Gastrocnemius medialis (tissue), 4 donors: ENCODE data around the gene THSD4. TPM values are rescaled to one million over a fixed set of nuclear protein-coding genes. Genes with fewer than 3 reads are reported as not detected.
A peak's percentile ranks its signal among the peaks of the same experiment; 100 is the strongest.

Experiments
- ATAC-seq, 2 donors: fragments of 150-250 bp; one replicate each; pipeline ENCODE4 v1.9.1; 2016
- DNase-seq, 2 donors: peaks; one replicate each; pipeline ENCODE4 v3.0.0-alpha.2; 2019
- H3K27ac ChIP-seq, 4 donors: fragments of 200-600 bp; sonication (generic); 1 replicate in 1 of 4; 2 replicates in 3 of 4; pipeline ENCODE4 v1.5.1; 2016 to 2018; ENCODE audit warnings: mild to moderate bottlenecking in 2 of 4, moderate library complexity in 1 of 4
- H3K27me3 ChIP-seq, 3 donors: fragments of 200-600 bp; sonication (generic) in 2 of 3; 1 replicate in 1 of 3; 2 replicates in 2 of 3; pipeline versions ENCODE4 v1.5.1 to v1.6.0; 2016 to 2019; ENCODE audit warnings: mild to moderate bottlenecking in 1 of 3, moderate library complexity in 1 of 3
- H3K36me3 ChIP-seq, 2 donors: fragments of 200-600 bp; sonication (generic) in 1 of 2; one replicate each; pipeline ENCODE4 v1.5.1; 2017 to 2018
- H3K4me1 ChIP-seq, 2 donors: fragments of 200-600 bp; sonication (generic) in 1 of 2; one replicate each; pipeline ENCODE4 v1.5.1; 2016 to 2017; ENCODE audit warnings: mild to moderate bottlenecking in 2 of 2
- H3K4me3 ChIP-seq, 4 donors: fragments of 200-600 bp; sonication (generic) in 3 of 4; 1 replicate in 1 of 4; 2 replicates in 3 of 4; pipeline ENCODE4 v1.5.1; 2016 to 2019; ENCODE audit warnings: mild to moderate bottlenecking in 2 of 4
- H3K9me3 ChIP-seq, 3 donors: fragments of 200-600 bp; sonication (generic) in 2 of 3; 1 replicate in 1 of 3; 2 replicates in 2 of 3; pipeline ENCODE4 v1.5.1; 2016 to 2019
- POLR2A ChIP-seq, 2 donors: fragments of 450-650 bp; IDR thresholded peaks; one replicate each; pipeline ENCODE4 v1.6.1; 2017; ENCODE audit warnings: antibody characterized with exemption in 2 of 2, mild to moderate bottlenecking in 2 of 2, moderate library complexity in 2 of 2
- in situ Hi-C, 4 donors: fragments of 200-750 bp; cut with MboI; loops; one replicate each; pipeline versions ENCODE4 v1.15.0 to v1.8.0; 2017; ENCODE audit warnings: low sequenced_read_pairs in 4 of 4
- intact Hi-C: fragments of 100-400 bp; cut with DNase I; formaldehyde crosslinking; loops from one replicate; pipeline ENCODE4 v1.15.1; 2023; ENCODE audit warnings: low total_unique reads
- total RNA-seq, 4 donors: library from RNA; depleted of rRNA; stranded (reverse); fragments of >200 nt; gene quantifications; one replicate each; pipeline versions ENCODE4 v1.1.0 to v1.2.3, GENCODE V29; 2016
- TF ChIP-seq, protein P1 (sequence below), 5 experiments: fragments of 450-650 bp in 3 of 5; fragments of 200-600 bp in 2 of 5; sonication (generic) in 2 of 5; IDR thresholded peaks in 4 of 5; conservative IDR thresholded peaks in 1 of 5; 1 replicate in 4 of 5; 2 replicates in 1 of 5; pipeline ENCODE4 v1.5.1; 2016 to 2019; ENCODE audit warnings: antibody characterized with exemption in 5 of 5, mild to moderate bottlenecking in 3 of 5, moderate library complexity in 3 of 5

THSD4 gene
- total RNA-seq, 4 donors from 2014 or later: 0.35 to 3.1 (median 0.60) TPM

DNA sequence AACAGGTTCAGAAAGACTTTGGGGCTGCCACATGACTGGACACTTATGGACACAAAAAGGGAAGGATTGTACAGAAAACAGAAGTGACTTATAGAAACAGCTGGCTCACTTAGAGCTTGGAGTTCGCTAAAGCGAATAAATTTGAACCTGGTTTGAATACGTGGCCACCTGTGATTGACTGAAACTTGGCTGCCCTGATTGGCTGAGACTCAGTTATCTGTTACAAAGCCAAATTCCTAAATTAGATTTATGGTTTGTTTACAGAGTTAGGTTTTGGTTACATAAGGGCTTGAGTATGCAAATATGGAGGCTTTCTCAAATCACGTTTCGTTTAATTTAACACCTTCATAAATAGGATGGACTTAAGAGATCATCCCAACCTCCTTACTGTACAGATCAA is 270.2 kb downstream of the THSD4 start:
- H3K4me1 ChIP-seq: peaks cover 21 to 27% of the 10 kb centered on the region in 2 donors
- in situ Hi-C loops: loop anchor here in 1 of 4 donors (10.0 kb wide), 1 partner anchor 49 kb away; no protein-coding TSS in a partner anchor
- no peaks in the 10 kb centered on the region for H3K9me3 ChIP-seq
- peak overlapping the region in 3 of 4 donors; percentile 13 to 57 (median 39) for H3K27ac ChIP-seq
- TF ChIP-seq POLR2A (IDR thresholded peaks at IDR 0.05): no peak
- TF ChIP-seq, protein P1, sequence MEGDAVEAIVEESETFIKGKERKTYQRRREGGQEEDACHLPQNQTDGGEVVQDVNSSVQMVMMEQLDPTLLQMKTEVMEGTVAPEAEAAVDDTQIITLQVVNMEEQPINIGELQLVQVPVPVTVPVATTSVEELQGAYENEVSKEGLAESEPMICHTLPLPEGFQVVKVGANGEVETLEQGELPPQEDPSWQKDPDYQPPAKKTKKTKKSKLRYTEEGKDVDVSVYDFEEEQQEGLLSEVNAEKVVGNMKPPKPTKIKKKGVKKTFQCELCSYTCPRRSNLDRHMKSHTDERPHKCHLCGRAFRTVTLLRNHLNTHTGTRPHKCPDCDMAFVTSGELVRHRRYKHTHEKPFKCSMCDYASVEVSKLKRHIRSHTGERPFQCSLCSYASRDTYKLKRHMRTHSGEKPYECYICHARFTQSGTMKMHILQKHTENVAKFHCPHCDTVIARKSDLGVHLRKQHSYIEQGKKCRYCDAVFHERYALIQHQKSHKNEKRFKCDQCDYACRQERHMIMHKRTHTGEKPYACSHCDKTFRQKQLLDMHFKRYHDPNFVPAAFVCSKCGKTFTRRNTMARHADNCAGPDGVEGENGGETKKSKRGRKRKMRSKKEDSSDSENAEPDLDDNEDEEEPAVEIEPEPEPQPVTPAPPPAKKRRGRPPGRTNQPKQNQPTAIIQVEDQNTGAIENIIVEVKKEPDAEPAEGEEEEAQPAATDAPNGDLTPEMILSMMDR (IDR thresholded peaks at IDR 0.05 in 4 of 5, conservative IDR thresholded peaks at IDR 0.05 in 1 of 5): no peak
- DNase-seq: no peak
- no peaks in the 10 kb centered on the region for H3K27me3 ChIP-seq
- peak in 1 of 2 donors; percentile 68 for ATAC-seq
- H3K36me3 ChIP-seq: no peaks in the 10 kb centered on the region
- intact Hi-C loops: no loop called here
- no peak overlapping the region for H3K4me3 ChIP-seq

DNA sequence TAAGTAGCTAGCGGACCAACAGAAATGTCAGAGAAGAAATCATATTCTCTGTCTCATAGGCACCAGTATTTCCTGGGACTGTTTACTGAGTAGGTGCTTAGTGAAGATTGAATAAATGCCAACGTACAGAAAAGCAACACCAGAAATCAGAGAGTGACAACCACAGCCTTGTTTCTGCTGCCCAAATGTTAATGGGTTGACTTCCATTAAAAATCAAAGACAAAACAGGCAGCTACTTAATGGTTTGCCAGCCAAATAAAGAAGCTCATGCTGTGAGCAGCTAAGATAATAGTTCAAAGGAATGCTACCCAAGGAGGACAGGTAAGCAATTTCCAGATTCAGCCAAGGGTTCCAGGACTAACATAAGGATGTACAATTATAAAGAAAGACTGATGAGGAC is 270.7 kb downstream of the THSD4 start:
- intact Hi-C loops (loop anchor here (2.0 kb wide), 1 partner anchor 55 kb away; no protein-coding TSS in a partner anchor), in situ Hi-C loops (loop anchor here in 1 of 4 donors (10.0 kb wide), 1 partner anchor 49 kb away; no protein-coding TSS in a partner anchor)
- Histone ChIP-seq H3K27me3 (no peaks in the 10 kb centered on the region), H3K36me3 (no peaks in the 10 kb centered on the region), H3K27ac (peak overlapping the region in 1 of 4 donors; percentile 57), H3K9me3 (no peaks in the 10 kb centered on the region), H3K4me1 (peaks cover 22 to 27% of the 10 kb centered on the region in 2 donors), H3K4me3 (no peak overlapping the region)
- no peak for DNase-seq
- TF ChIP-seq, protein P1 (IDR thresholded peaks at IDR 0.05 in 4 of 5, conservative IDR thresholded peaks at IDR 0.05 in 1 of 5): no peak
- no peak for TF ChIP-seq POLR2A (IDR thresholded peaks at IDR 0.05)
- peak in 1 of 2 donors; percentile 27 for ATAC-seq

DNA sequence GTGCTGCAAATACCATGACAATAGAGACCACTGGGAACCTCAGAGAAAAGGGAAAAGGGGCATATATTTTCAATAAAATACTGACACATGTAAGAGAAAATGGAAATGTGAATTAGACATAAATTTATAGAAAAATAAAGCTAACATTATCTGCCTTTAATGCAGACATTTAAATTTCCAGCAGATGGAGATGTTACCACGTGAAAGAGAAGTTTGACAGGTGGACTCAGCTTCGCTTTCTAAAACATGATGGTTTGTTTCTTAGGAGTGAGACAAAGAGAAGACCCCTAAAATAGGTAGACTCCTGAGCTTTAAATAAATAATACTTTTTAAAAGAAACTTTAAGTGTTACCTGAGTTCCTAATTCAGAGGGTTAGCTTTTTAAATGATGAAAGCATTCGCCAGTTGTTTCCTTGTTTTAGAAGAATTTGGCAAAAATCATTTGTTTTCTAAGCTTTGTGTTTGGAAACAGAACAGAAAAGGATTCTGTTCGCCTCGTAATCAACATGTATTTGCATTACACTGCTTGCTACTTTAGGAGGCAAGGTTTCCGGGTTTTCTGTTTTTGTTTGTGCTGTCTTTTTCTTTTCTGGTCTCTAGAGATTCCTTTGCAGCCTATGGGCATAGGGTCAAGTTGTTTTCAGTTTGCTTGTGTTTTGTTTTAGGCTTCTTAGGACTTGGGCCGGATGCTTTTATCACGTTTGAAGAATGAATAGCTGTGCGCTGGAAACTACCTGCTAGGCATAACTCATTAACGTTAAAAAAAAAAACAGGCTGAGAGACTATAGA is 271.4 kb downstream of the THSD4 start:
- no peaks in the 10 kb centered on the region for H3K27me3 ChIP-seq
- peak in 1 of 2 donors; percentile 58 for ATAC-seq

DNA sequence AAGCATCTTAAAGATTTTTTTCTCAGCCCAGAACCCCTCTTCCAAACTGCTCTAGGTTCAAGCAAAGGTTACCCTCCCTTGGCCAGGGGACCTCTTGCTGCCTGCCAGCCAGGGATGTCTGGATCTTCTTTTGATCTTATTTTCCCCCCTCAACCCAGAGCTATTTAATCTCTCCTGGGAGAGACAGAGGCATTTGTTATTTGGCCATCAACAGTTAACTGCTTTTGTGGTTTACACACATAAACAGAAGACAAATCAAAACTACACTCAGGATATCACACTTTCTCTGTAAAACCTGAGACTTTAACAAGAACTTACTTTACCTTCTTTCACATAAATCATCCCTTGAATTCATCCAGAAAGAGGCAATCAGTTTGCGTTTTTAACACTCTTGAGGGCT is 272.5 kb downstream of the THSD4 start:
- TF ChIP-seq POLR2A (IDR thresholded peaks at IDR 0.05): no peak
- TF ChIP-seq, protein P1 (IDR thresholded peaks at IDR 0.05 in 4 of 5, conservative IDR thresholded peaks at IDR 0.05 in 1 of 5): no peak
- no peaks in the 10 kb centered on the region for H3K9me3 ChIP-seq

More for the DNA sequence above, 271.4 kb downstream of the THSD4 start:
- no peak overlapping the region for H3K4me3 ChIP-seq
- H3K4me1 ChIP-seq: peaks cover 22 to 27% of the 10 kb centered on the region in 2 donors
- H3K36me3 ChIP-seq: no peaks in the 10 kb centered on the region
- peak overlapping the region in 1 of 4 donors; percentile 57 for H3K27ac ChIP-seq
- intact Hi-C loops: loop anchor here (2.0 kb wide), 1 partner anchor 54 kb away; no protein-coding TSS in a partner anchor
- no peak for DNase-seq
- in situ Hi-C loops: loop anchor here in 1 of 4 donors (10.0 kb wide), 1 partner anchor 48 kb away; no protein-coding TSS in a partner anchor
- TF ChIP-seq, protein P1 (IDR thresholded peaks at IDR 0.05 in 4 of 5, conservative IDR thresholded peaks at IDR 0.05 in 1 of 5): peak; percentile 28 to 64 (median 47)
- TF ChIP-seq POLR2A (IDR thresholded peaks at IDR 0.05): no peak
- H3K9me3 ChIP-seq: no peaks in the 10 kb centered on the region

More for the DNA sequence above, 272.5 kb downstream of the THSD4 start:
- peaks cover 22 to 27% of the 10 kb centered on the region in 2 donors for H3K4me1 ChIP-seq
- no peaks in the 10 kb centered on the region for H3K27me3 ChIP-seq
- DNase-seq (no peak), ATAC-seq (no peak)
- in situ Hi-C loops: loop anchor here in 1 of 4 donors (10.0 kb wide), 1 partner anchor 47 kb away; no protein-coding TSS in a partner anchor
- no peak overlapping the region for H3K27ac ChIP-seq
- H3K36me3 ChIP-seq: no peaks in the 10 kb centered on the region
- H3K4me3 ChIP-seq: no peak overlapping the region
- intact Hi-C loops: loop anchor here (2.0 kb wide), 1 partner anchor 53 kb away; no protein-coding TSS in a partner anchor
